ENCODE results near the gene PLXNA2.
A peak's percentile ranks its signal among the peaks of the same experiment; 100 is the strongest.

The PLXNA2 gene

DNA sequence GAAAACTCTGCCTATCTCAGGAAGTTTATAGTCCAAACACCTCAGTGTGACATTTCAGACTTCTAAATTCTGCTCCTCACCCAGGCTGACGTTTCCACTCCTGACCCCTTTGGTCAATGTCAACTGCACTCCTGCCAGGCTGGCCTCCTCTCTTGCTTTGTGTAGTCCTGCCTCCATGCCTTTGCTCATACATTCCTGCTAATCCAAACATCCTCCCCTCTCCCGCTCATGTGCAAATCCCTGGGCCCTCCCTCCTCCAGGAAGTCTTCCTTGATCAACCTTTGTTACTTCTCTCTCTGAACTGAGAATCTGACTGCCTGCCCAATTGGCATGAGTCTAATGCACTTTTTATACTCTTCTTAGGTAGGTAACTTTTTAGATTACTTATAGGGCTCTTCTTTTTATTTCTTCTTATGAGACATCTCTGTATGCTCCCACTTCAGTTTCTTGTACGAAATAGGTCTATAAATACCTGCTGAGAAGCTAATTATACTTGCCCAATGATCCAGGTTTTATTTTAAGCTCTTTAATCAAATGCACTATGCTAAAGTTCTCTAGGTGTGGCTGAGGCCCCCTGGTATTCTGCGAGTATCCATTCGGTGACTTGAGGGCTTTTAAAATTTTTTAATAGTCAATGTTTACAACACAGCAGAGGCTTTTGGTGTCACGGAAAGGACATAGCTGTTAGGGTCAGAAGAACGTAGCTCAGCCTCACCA is 128.1 kb downstream of the PLXNA2 start:
- DNase-seq (ENCODE audit: low spot score), result no peak

DNA sequence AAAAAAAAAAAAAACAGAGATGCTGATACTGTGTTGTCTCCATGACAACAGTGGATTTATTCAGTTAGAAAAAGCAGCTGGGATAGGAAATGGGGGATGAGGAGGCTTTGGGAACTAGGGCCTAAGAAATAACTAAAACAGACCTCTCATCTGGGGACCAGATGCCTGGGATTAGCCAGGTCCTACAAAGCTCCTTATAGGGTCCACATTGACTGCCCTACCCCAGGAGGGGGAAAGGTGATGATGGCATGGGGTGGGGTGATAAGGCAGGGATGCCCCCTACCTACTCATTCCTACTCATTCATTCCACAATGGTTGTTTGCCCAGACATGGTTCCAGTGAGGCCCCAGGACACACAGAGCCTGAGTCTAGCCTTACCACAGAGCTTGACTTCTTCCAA is 131.2 kb downstream of the PLXNA2 start:
- DNase-seq (ENCODE audit: low spot score), result no peak

DNA sequence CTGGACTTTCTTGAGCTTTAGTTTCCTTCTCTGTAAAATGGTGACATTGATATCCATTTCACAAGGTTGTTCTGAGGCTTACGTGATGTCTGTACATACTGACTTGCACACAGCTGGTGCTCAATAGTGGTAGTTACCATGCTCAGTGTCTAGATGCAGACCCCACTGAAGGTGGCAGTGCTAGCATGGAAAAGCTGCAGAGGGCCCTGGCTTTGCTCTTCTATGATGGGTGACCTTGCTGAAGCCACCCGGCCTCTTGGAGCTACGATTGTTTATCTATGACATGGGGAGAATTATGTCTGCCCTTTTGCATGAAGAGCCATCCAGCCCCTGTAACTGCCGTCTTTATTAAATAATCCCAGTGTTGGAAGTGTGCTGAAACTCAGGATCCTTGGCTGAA is 131.8 kb downstream of the PLXNA2 start:
- no peak for DNase-seq (ENCODE audit: low spot score)

DNA sequence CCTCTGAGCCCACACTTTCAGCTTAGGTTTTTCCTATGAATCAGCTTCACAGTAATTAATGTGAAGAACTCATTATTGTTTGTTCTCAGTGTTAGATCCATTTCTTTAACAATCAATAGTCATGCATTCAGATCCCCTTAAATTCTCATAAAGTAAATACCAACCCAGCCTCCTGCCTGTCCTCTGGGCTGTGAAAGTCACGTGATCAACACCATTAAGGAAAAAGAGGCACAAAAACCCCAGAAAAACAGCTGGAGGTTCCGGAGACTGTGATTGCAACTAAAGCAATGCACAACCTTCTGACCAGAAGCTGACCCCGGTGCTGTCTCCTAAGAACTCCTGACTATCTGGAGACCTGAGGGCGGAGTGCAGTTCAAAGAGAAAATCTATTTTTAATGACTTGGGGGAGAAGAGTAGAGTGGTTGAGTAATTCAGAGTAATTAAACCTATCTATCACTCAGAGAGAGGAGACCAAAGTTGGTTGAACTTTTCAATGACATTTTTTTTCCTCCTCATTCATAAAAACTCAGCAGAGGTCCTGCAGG is 132.5 kb downstream of the PLXNA2 start:
- no peak for DNase-seq (ENCODE audit: low spot score)

DNA sequence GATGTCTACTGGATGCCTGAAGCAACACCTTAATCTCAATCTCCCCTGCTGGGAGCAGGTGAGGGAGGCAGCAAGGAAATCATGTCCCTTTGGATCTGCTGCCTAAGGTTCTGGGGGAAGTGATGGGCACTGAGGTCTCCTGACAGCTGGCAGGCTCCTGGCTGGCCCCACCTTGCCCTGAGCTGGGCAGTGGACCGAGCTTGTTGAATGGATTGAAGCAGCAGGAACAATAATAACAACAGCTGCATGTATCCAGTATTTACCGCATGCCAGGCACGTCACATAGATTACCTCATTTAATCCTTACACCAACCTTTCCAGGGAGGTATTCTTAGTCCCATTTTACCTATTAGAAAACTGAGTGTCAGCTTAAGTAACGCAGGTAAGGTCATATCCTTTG is 133.9 kb downstream of the PLXNA2 start:
- no peak for DNase-seq (ENCODE audit: low spot score)

DNA sequence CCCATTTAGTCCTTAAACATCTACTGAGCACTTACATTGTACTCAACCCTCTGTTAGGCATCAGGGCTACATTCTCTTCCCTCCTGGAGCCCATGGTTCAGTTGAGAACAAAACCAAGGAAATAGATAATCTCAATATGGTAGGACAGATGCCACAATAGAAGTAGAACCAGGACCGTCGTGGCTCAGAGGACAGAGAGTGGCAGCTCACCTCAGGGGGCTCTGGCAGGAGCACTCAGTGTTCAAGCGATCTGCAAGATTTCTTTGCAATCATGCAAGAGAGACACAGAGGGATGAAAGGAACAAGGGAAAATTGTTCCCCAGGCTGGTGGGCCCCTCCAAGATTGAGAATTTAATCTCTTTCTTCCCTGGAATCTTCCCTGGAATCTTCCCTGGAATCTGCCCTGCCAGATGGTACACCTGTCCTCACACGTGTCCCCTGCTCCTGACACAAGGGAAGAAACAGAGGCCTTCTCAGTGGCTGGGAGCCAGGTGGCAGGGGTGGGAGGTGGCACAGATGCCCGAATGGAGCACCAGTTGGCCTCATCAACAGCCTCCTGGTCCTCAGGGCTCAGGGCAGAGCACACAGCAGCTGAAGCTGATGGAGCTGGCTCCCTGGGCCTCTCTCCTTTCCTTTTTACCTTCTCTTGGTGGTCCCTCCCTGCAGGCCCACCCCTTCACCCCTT is 135.4 kb downstream of the PLXNA2 start:
- DNase-seq (ENCODE audit: low spot score), result no peak

DNA sequence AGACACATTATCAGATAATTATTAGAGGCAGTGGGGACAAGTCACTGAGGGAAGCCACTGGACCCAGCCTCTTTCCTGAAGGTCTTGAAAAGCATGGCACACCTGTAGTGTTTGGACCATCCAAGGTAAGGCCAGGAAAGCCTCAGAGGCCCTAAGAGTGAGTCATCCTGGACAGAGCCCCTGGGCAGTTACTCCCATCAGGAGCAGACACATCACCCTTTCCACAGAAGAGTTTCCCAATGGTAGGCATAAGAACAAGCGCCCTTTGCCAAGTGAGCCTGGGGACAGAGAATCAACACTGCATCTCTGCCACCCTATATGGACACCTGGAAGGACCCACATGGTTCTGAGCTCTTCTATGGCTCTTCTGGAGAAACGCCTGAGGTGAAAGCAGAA is 136.0 kb downstream of the PLXNA2 start:
- DNase-seq (ENCODE audit: low spot score), result no peak

DNA sequence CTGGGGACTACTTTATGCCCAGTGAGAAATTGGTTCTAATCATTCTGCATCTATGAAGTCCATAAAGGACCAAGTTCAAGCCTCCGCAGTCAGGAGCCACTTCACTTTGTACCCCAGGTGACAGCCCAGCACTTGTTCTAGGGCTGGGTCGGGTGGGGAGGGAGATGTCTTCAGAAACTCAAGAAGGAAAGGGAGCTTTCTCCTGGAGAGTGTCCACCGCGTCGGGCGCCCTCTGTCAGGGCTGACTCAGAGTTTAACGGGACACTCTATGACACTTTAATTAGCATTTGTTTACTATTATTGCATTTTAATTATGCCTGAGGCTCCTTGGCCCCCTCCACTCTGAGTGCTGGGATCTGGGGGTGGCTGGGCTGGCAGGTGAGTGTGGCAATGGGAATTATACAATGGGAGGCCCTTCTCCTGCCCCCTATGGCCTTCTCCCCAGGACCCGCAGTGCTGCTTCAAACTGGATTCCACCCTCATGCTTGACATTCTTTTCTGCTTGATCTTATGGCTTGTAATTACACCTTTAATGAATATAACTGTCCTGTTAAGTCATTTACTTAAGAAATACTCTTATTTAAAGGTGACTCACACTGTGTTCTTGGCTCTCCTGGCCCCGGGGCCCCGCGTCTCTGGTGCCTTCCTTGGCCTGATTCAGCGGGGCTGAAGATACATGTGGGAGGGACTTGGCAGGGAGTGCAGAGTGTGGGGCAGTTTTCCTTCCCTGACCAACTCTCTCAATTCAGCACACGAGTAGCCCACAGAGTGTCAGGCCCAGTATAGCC is 136.6 kb downstream of the PLXNA2 start:
- DNase-seq (ENCODE audit: low spot score), result peak; percentile 55

DNA sequence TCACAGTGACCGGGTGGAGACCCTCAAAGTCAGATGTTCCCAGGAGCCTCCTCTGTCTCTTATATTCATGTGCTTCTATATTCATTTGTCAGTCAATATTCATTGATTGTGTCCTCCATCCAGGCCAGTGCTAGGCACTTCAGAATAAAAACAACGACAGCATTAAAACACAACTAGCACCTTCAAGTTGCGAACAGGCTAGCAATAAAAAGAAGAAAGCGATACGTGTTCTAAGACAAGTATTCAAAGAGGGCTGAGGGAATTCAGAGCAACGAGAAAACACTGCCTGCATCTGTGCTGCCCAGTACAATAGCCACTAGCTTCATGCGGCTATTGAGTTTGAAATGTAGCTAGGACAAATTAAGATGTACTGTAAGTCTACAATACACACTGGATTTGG is 138.0 kb downstream of the PLXNA2 start:
- DNase-seq (ENCODE audit: low spot score), result no peak

DNA sequence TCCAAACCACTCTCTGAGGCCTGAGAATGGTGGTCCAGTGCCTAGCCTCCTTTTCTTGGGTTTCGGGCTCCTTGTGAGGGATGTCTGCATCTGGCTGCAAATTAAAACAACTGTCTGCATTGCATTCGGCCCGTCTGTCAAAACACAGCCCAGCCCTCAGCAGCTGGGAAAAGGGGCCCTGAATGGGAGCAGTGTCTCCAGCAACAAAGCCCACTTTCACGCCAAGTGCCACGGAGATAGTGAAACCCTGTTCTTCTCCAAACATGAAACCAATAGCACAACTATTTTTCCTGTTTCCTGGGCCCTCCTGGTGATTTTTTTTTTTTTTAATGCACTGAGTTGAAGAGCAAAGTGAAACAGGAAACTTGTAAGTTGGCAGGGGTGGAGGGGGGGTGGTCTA is 138.4 kb downstream of the PLXNA2 start:
- DNase-seq (ENCODE audit: low spot score), result no peak

DNA sequence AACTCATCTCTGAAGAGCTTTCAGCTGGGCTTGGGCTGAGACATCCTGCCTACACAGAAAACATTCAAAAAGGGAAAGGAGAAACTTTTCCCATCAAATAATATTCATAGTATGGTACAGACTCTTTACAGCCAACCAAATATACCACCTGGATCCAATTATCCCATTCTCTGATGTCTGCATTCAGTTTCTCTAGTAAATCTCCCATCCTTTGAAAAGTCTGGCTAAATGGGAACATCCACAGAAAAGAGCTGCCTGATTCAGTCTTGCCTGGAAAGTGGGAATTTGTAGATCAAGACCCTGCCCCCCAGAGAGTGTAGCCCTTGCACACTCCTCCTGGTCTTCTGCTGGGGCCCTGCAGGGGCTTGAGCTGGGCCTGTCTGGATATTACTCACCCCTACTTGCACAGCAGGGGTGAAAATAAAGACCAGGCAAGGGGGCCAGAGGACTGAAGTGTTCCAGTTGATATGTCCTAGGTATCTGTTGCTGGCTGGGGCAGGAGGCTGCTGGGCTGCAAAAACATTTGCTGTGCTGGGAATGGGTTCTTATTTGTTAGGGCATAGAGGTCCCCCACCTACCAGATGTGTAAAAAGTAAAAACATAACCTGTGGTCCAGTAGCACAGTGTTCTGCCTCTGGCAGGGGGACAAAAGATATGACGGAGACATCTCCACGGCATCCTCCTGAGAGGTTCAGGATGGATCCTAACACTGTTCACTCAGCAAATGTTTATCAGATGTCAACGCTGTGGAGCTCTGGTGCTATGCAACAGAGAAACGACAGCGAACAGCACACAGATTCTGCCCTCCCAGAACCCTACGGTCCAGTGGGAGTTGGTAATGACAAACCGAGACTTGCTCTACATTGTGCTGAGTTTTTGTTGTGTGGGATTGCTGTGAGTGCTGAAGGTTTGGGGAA is 140.3 kb downstream of the PLXNA2 start:
- DNase-seq (ENCODE audit: low spot score), result no peak

DNA sequence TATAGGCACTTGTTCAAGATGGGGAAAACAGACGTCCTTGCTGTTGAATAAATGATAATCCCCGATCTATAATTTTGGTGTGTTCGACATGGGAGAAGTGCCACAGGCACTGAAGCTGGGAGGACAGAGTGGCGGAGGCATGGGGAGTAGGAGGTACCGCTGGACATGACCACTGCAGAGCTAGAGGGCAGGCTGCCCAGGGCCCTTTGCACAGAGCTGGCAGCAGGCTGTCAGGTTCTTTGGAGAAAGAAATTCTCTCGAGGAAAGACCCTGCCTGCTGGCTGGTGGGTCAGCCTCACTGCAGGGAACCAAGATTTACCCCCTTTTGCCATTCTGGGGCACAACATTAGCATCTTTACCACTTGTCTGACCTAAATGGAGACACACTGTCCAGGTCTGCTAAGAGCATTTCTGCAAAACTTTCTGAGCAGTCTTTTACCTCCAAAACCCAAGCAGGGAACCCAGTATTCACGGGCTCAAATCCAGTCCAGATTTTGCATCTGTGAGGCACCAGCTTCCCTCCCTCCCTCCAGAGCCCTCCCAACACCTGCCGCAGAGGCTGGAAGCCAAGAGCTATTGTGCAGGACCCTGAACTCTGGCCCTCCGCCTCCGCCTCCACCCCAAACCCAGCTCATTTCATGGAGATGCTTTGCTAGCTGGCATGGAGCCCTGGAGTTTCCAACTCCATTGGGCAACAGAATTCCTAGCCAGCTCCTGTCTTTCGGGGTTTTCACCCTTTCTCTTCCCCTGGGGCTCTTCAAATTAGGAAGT is 142.3 kb downstream of the PLXNA2 start:
- DNase-seq (ENCODE audit: low spot score), result no peak

DNA sequence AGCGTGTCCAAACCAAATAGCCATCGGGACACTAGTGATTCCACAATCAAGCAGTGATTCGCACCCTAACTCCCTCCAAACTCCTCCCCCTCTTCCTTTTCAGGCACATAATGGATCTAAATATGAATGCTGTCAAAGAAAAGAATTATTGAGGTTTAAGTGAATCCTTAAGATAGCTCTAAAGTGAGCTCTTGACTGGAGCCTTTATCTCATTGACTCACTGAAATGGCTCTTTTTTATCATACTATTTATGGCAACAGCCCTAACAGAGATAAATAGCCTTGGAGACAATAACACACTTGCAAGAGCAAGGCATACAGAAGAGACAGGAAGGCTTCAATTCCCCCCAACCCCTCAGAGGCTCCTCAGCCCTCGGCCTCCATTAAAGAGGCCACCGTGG is 143.3 kb downstream of the PLXNA2 start:
- DNase-seq (ENCODE audit: low spot score), result no peak

DNA sequence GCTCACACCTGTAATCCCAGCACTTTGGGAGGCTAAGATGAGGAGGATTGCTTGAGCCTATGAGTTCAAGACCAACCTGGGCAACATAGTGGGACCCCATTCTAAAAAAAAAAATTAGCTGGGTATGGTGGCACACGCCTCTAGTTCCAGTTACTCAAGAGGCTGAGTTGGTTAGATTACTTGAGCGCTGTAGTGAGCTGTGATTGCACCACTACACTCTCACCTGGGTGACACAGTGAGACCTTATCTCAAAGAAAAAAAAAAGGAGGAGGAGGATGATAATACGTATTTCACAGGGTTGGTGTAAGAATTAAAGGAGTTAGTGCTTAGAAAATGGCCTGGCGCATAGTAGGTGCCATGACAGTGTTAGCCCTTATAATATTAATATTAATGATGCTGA is 144.1 kb downstream of the PLXNA2 start:
- DNase-seq (ENCODE audit: low spot score), result no peak

DNA sequence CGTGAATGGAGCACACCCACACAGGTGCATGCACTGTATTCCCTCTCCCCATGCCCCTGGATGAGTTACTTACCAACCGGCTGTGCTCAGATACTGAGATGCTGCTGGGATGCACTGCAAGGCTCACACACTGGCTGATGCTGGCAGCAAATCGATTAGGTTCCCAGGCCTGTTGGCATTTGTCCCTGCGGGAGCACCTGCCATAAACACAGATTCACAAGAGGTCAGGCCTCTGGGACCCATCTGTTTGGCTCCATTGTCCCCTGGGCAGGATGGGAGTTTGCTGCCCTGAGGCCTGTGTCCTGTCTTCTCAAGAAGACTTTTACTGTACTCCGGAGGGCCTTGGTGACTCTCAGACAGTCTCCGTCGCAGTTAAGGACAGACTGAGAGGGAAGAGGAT is 145.4 kb downstream of the PLXNA2 start:
- no peak for DNase-seq (ENCODE audit: low spot score)

DNA sequence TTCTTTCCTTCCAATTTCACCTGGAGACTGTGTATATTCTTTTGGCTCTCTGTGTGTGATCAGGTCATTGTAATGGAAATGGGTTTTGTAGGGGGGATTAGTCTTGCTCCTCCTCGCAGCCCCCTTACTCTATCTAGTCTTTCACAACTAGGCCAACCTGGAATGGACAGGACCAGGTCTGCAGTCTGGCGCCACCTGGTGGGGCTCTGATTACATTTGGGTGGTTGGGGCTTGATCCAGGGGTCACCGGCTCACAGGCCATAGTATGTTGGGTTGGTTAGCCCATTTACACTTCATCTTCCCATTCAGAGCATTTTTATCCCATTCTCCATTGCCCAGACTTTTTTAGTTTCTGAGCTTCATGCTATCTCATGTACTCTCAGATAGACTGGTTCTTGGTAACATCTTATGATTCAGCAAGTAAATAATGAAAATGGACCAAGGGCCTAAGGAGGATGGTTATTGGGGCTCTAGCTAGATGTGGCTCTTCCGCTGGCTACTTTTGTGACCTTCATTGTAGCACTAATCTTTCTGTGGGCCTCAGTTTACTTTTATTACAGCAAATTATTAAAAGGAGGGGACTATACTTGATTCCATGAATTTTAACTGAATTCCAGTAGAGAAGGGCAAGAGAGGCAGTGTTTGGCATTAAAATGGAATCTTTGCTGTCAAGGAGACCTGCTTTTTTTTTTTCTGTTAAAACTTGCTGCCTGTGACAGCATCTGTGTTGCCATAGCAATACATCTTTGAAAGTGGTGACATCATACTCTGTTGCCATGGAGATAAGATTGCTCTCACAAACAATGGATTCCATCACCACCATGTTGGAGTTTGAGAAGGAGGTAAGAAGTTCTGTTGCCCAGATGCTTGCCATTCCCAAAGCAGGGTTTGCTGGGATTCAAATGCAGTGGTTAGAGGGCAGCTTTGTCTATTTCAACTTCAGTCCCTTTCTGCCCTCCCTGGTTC is 150.1 kb downstream of the PLXNA2 start:
- DNase-seq (ENCODE audit: low spot score), result peak; percentile 59

DNA sequence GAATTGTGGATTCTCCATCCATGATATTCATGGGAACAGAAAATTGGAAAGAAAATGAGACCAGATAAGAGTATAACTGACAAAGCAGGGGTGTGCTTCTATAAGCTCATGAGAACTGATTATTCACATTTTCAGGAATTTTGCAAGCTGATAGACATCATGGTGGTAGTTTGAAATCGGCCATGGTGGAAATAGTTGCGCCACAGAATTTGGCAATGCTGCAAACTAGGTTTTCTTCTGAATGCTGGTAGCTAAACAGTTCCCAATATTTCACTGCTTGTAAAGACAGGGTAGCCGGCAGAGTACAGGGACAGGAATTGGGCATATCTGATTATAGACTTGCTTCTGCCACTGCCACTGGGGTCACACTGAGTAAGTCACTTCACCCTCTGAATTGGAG is 151.1 kb downstream of the PLXNA2 start:
- no peak for DNase-seq (ENCODE audit: low spot score)

DNA sequence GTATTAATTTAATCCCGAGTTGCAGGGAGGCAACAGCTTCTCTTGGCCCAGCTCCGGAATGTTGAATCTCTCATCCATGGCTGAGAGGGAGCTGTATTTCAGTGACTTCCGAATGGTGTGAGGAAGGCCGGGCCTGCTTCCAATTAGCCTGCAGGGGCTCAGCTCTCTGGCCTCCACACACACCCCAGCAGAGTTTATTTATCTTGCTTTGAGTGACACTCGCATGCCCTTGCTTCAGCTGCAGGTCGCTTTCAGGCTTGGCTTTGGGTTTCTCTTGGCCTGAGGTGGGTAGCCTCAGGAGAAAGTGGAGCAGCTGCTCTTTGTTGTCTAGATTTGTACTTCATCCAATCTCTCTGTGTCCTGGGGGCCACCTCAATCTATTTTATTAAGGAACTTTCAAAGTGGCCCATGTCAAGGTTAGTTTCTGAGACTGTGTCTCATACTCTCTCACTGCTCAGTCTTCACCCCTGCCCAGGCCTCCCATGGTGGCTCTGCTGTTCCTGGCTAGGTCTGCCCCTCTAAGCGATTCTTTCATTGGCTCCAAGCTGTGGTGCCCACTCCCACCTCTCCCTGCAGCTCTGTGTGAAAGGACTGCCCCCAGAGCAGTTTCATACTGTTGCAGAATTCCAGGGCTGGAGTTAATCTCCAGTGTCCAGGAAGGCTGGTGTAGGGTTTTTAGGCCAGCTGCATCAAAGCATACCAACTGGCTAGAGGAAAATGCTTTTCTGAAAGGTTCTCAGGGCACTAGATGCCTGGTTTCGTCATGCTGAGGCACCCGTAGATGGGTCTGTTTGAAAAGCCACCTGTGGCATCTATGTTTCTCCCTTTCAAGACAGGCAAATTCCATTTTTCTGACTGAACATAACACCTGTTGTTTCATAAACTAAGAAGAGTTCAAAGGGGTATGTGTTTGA is 153.5 kb downstream of the PLXNA2 start:
- DNase-seq (ENCODE audit: low spot score), result peak; percentile 54

All from AG08396 (cell line).